ENCODE results near the gene EEPD1.

GRCh38 chr7:36127075-36127740, 25.8 kb upstream of the EEPD1 start:
- TF ChIP-seq ARNT (IDR thresholded peaks at IDR 0.05): no peak
- no peak for TF ChIP-seq ZNF384 (IDR thresholded peaks at IDR 0.05)
- no peak for TF ChIP-seq SUZ12 (IDR thresholded peaks at IDR 0.05)
- no peak for TF ChIP-seq TARDBP (IDR thresholded peaks at IDR 0.05)
- TF ChIP-seq SP1 (IDR thresholded peaks at IDR 0.05): no peak
- TF ChIP-seq ELF4 (IDR thresholded peaks at IDR 0.05): no peak
- TF ChIP-seq BHLHE40 (IDR thresholded peaks at IDR 0.05; ENCODE audit: borderline replicate concordance): no peak
- TF ChIP-seq LEF1 (IDR thresholded peaks at IDR 0.05; ENCODE audit: borderline replicate concordance): no peak
- no peak for TF ChIP-seq HDGF (IDR thresholded peaks at IDR 0.05; ENCODE audit: borderline replicate concordance)
- no peak for TF ChIP-seq FOXM1 (IDR thresholded peaks at IDR 0.05; ENCODE audit: borderline replicate concordance)
- TF ChIP-seq FOXK2 (IDR thresholded peaks at IDR 0.05): no peak
- TF ChIP-seq L3MBTL2 (conservative IDR thresholded peaks at IDR 0.05): no peak

Data from HEK293T (cell line).